NCI-H2171 (cell line): ENCODE data around the gene HASPIN.
"Not testable (repeated sequence)": the region's sequence is repeated elsewhere in the genome, so short reads cannot be mapped to it uniquely, and the experiment has no call there.

Experiments used
- DNase-seq: peaks from one replicate; lab custom pipeline; 2025; lab: John Stamatoyannopoulos, UW

Gene HASPIN

GRCh38 chr17:3695723-3696411, 27.8 kb upstream of the HASPIN start, which contains the start of gene P2RX5:
TSS of gene P2RX5 (minus strand) at chr17:3696155. CDS start at chr17:3696005, 150 bp downstream.
- no peak for DNase-seq

- DNase-seq, result no peak
Measured at GRCh38 chr17:3697103-3697476, 26.6 kb upstream of the HASPIN start.

GRCh38 chr17:3698139-3698538, 25.6 kb upstream of the HASPIN start:
- DNase-seq, result no peak

- no peak for DNase-seq
Measured at GRCh38 chr17:3699951-3700350, 23.8 kb upstream of the HASPIN start.

GRCh38 chr17:3702041-3702539, 21.6 kb upstream of the HASPIN start:
- DNase-seq, result not testable (repeated sequence)

GRCh38 chr17:3704931-3705717, 18.6 kb upstream of the HASPIN start:
- no peak for DNase-seq

GRCh38 chr17:3705718-3705984, 18.1 kb upstream of the HASPIN start:
- DNase-seq, result not testable (repeated sequence)

GRCh38 chr17:3708366-3708765, 15.3 kb upstream of the HASPIN start:
- no peak for DNase-seq

GRCh38 chr17:3710951-3711383, 12.7 kb upstream of the HASPIN start:
- DNase-seq, result no peak

- no peak for DNase-seq
Measured at GRCh38 chr17:3712811-3713463, 10.8 kb upstream of the HASPIN start.

GRCh38 chr17:3715296-3715695, 8.4 kb upstream of the HASPIN start:
- no peak for DNase-seq

- no peak for DNase-seq
Measured at GRCh38 chr17:3718201-3718600, 5.5 kb upstream of the HASPIN start.

GRCh38 chr17:3719265-3719664, 4.4 kb upstream of the HASPIN start:
- DNase-seq, result no peak

- no peak for DNase-seq
Measured at GRCh38 chr17:3722716-3723115, 987 bp upstream of the HASPIN start.

- no peak for DNase-seq
Measured at GRCh38 chr17:3723188-3723555, 531 bp upstream of the HASPIN start.

- no peak for DNase-seq
Measured at GRCh38 chr17:3724378-3725077, 825 bp downstream of the HASPIN start.

GRCh38 chr17:3727041-3727440, 3.3 kb downstream of the HASPIN start:
- no peak for DNase-seq

- not testable (repeated sequence) for DNase-seq
Measured at GRCh38 chr17:3728099-3728498, 4.4 kb downstream of the HASPIN start.

- no peak for DNase-seq
Measured at GRCh38 chr17:3729881-3730280, 6.2 kb downstream of the HASPIN start.

- DNase-seq, result no peak
Measured at GRCh38 chr17:3730881-3731429, 7.3 kb downstream of the HASPIN start.

- DNase-seq, result no peak
Measured at GRCh38 chr17:3732210-3732621, 8.5 kb downstream of the HASPIN start.

- not testable (repeated sequence) for DNase-seq
Measured at GRCh38 chr17:3734911-3735276, 11.2 kb downstream of the HASPIN start.
